SU-DHL-6 (cell line): Measurements from ENCODE around the gene XIRP2.

Experiments
- H2AFZ ChIP-seq: fragments of 200-600 bp; sonication (generic); 2 replicates; pipeline ENCODE4 v1.6.1; 2014; ENCODE audit warnings: low read depth, mild to moderate bottlenecking, moderate library complexity, mixed read lengths, antibody characterized with exemption, low read length; ENCODE audit not compliant: severe bottlenecking
- H3F3A ChIP-seq: fragments of 200-600 bp; shearing (Covaris generic); 2 replicates; pipeline ENCODE4 v1.6.0; 2016; ENCODE audit warnings: antibody characterized with exemption, mild to moderate bottlenecking; ENCODE audit not compliant: insufficient read depth
- H3K27ac ChIP-seq: fragments of 200-600 bp; sonication (generic); 2 replicates; pipeline ENCODE4 v1.5.1; 2016; ENCODE audit warnings: low read depth, mild to moderate bottlenecking, low read length, moderate library complexity, mixed read lengths
- H3K27me3 ChIP-seq: fragments of 200-600 bp; sonication (generic), shearing (Covaris generic); 2 replicates; pipeline ENCODE4 v1.6.0; 2014; ENCODE audit warnings: mild to moderate bottlenecking, low read length
- H3K36me3 ChIP-seq: fragments of 200-600 bp; sonication (generic); 2 replicates; pipeline ENCODE4 v1.6.1; 2014; ENCODE audit warnings: mild to moderate bottlenecking, low read length, mixed read lengths
- H3K4me2 ChIP-seq: fragments of 300-600, 200-600 bp; shearing (Covaris generic), sonication (generic); 2 replicates; pipeline ENCODE4 v1.6.0; 2014; ENCODE audit warnings: low read length, low read depth, mild to moderate bottlenecking; ENCODE audit not compliant: poor library complexity, severe bottlenecking
- H3K4me3 ChIP-seq: fragments of 200-600 bp; sonication (generic); 2 replicates; pipeline ENCODE4 v1.5.1; 2014; ENCODE audit warnings: antibody characterized with exemption, low read length, mild to moderate bottlenecking, mixed read lengths; ENCODE audit not compliant: insufficient read depth, poor library complexity, severe bottlenecking
- H3K79me2 ChIP-seq: fragments of 200-600 bp; sonication (generic); 2 replicates; pipeline ENCODE4 v1.6.1; 2014; ENCODE audit warnings: mild to moderate bottlenecking, low read length, moderate library complexity; ENCODE audit not compliant: insufficient read depth
- H3K9ac ChIP-seq: fragments of 200-600 bp; sonication (generic); 2 replicates; pipeline ENCODE4 v1.7.0; 2014; ENCODE audit warnings: mild to moderate bottlenecking, low read length
- H3K9me2 ChIP-seq: fragments of 200-600 bp; sonication (generic); replicated peaks from 2 replicates; pipeline ENCODE4 v1.6.1; 2014; ENCODE audit warnings: low read length; ENCODE audit not compliant: insufficient read depth
- H3K9me3 ChIP-seq: fragments of 200-600 bp; sonication (generic); 2 replicates; pipeline ENCODE4 v1.6.1; 2014; ENCODE audit warnings: low read length, mixed read lengths; ENCODE audit not compliant: insufficient read depth
- H4K20me1 ChIP-seq: fragments of 200-600 bp; sonication (generic); 2 replicates; pipeline ENCODE4 v1.6.1; 2014; ENCODE audit warnings: low read depth, mild to moderate bottlenecking, antibody characterized with exemption, low read length, moderate library complexity, mixed read lengths
- EZH2phosphoT487 ChIP-seq: fragments of 200-600 bp; sonication (generic), shearing (Covaris generic); conservative IDR thresholded peaks from 2 replicates; pipeline ENCODE4 v1.6.1; 2018; ENCODE audit warnings: mild to moderate bottlenecking, antibody characterized with exemption, low read length, moderate library complexity, mixed read lengths
- TF ChIP-seq, protein P1 (sequence below): fragments of 200-600 bp; sonication (generic); IDR thresholded peaks from one replicate; pipeline ENCODE4 v1.5.1; 2017; ENCODE audit warnings: antibody characterized with exemption, mild to moderate bottlenecking, low read length, moderate library complexity; ENCODE audit not compliant: insufficient read depth, poor library complexity, severe bottlenecking

The XIRP2 gene

DNA sequence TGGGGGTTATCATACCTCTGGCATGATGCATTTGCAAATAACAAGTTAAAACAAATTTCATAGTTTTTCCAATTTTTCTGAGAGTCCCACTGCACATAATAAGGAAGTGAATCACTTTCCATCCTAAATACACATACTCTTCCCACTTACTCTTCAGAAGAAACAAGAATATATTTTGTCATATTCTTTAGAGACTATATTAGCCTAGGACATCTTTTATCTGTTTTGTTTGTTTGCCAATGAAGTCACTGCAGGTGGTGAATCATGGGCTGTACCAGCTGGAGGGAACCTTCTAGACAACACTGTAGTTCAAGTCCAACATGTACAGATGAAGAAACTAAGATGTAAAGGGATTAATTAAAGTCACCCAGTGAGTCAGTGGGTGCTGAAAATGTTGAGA lies 116.8 kb downstream of the XIRP2 start:
- Histone ChIP-seq H3K4me3 (no peak overlapping the region), H3K36me3 (no peaks in the 10 kb centered on the region), H3K9me3 (no peaks in the 10 kb centered on the region)

DNA sequence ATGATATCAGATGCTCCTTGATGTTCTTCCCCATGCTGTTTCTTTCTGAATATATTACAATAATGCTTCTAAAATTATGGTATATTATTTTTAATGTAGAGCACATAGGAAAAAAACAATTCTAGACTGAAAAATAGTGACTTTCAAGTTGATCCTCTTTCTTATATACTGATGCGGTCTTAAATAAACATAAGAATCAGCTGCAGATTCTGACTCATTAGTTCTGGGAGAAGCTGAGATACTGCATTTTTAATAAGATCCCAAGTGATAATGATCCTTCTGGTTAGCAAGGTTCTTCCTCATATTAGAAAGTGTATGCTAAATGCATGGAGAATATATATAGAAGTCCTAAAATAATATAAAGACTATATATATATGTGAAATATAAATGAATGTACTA lies 124.9 kb downstream of the XIRP2 start:
- Histone ChIP-seq H3K27me3 (no peaks in the 10 kb centered on the region), H3K4me3 (no peak overlapping the region), H3K4me2 (no peak overlapping the region), H3K9me3 (no peaks in the 10 kb centered on the region), H3K27ac (no peak overlapping the region), H3K9me2 (no peaks in the 10 kb centered on the region), H3K79me2 (no peaks in the 10 kb centered on the region), H2AFZ (no peak overlapping the region), H4K20me1 (no peaks in the 10 kb centered on the region), H3K36me3 (no peaks in the 10 kb centered on the region), H3F3A (no peaks in the 10 kb centered on the region), H3K9ac (no peak overlapping the region)
- TF ChIP-seq EZH2phosphoT487, result no peak
- TF ChIP-seq, protein P1, sequence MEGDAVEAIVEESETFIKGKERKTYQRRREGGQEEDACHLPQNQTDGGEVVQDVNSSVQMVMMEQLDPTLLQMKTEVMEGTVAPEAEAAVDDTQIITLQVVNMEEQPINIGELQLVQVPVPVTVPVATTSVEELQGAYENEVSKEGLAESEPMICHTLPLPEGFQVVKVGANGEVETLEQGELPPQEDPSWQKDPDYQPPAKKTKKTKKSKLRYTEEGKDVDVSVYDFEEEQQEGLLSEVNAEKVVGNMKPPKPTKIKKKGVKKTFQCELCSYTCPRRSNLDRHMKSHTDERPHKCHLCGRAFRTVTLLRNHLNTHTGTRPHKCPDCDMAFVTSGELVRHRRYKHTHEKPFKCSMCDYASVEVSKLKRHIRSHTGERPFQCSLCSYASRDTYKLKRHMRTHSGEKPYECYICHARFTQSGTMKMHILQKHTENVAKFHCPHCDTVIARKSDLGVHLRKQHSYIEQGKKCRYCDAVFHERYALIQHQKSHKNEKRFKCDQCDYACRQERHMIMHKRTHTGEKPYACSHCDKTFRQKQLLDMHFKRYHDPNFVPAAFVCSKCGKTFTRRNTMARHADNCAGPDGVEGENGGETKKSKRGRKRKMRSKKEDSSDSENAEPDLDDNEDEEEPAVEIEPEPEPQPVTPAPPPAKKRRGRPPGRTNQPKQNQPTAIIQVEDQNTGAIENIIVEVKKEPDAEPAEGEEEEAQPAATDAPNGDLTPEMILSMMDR, result no peak

More for the DNA sequence above, 116.8 kb downstream of the XIRP2 start:
- no peak overlapping the region for H3K4me2 ChIP-seq
- H3K9me2 ChIP-seq, result no peaks in the 10 kb centered on the region
- no peaks in the 10 kb centered on the region for H3F3A ChIP-seq
- no peak overlapping the region for H2AFZ ChIP-seq
- no peak overlapping the region for H3K27ac ChIP-seq
- TF ChIP-seq, protein P1, result no peak
- no peak for TF ChIP-seq EZH2phosphoT487
- H3K27me3 ChIP-seq, result no peaks in the 10 kb centered on the region
- H3K9ac ChIP-seq, result no peak overlapping the region
- no peaks in the 10 kb centered on the region for H4K20me1 ChIP-seq
- no peaks in the 10 kb centered on the region for H3K79me2 ChIP-seq

DNA sequence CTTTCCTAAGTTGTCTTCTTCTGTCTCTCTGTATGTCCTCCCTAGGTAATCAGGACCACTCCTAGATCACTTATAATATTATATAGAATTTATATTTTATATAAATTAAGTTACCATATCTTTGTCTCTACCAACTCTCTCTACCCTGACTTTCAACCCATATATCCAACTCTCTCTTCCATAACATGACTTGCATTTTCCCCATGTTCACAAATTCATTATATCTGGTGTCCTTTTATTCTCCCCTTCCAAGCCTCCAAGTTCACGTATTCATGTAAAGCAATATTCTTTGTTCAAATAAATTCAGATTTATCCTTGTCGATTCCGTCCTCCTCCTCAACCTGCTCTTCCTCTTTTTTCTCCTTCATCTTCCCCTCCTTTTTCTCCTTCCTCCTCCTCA lies 127.5 kb downstream of the XIRP2 start:
- Histone ChIP-seq H4K20me1 (no peaks in the 10 kb centered on the region), H3K4me3 (no peak overlapping the region), H3K9ac (no peak overlapping the region), H3K9me3 (no peaks in the 10 kb centered on the region), H3K27ac (no peak overlapping the region), H3K9me2 (no peaks in the 10 kb centered on the region), H3K79me2 (no peaks in the 10 kb centered on the region), H3K4me2 (no peak overlapping the region), H3K36me3 (no peaks in the 10 kb centered on the region), H3K27me3 (no peaks in the 10 kb centered on the region), H2AFZ (no peak overlapping the region), H3F3A (no peaks in the 10 kb centered on the region)
- TF ChIP-seq, protein P1, result no peak
- TF ChIP-seq EZH2phosphoT487, result no peak
